NK-92 (cell line): Measurements from ENCODE around the gene RUNX1.

ENCODE experiments used
- DNase-seq: peaks from one replicate; lab custom pipeline; 2025; ENCODE audit not compliant: unreplicated experiment; lab: John Stamatoyannopoulos, UW

Gene RUNX1

DNA sequence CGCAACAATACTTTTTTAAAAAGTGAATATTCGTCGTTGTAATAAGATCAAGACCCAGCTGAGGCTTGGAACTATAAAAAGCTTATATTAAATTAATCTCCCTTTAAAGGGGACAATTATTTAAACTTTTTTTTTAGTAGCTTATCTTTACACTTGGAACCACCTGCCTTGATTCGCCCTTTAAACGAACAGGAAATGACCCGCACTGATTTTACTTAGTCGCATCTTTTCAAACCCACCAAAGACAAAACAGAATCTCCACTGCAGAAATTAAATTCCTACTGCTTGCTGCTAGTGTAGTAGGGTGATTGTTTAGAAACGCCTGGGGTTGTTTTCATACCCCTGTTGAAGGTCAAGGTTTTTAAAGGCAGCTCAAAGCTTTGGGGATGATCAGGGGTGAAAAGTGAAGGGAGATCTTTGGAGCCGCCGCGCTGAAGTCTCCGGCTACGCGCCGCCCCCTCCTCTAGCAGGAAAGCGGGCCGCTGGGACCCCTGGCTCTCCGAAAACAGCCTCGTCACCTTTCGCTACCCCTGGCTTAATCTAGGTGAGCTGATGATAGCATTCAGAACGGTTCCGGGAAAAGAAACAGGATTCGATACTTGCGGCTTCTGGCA, 163.4 kb downstream of the RUNX1 start:
- no peak for DNase-seq

DNA sequence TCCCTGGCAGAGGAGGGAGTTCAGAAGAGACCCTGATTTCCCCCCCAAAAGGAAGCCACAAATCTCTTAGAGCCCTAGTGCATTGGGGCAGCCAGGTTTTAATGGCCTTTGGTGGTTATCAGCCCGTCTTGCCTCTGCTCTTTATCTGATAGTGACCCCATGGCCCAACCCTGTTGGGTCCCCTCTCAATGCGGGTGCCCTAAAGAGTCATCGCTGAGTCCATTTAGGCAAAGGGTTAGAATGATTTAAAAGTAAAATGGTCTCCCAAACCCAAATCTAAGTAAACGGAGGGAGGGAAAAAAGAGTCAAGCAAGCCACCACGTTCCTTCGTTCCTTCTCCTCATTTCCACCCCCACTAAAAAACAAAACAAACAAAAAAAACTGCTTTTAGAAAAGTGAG, 164.0 kb downstream of the RUNX1 start:
- no peak for DNase-seq

GRCh38 chr21:34884346-34884929, 164.7 kb downstream of the RUNX1 start:
- no peak for DNase-seq

DNA sequence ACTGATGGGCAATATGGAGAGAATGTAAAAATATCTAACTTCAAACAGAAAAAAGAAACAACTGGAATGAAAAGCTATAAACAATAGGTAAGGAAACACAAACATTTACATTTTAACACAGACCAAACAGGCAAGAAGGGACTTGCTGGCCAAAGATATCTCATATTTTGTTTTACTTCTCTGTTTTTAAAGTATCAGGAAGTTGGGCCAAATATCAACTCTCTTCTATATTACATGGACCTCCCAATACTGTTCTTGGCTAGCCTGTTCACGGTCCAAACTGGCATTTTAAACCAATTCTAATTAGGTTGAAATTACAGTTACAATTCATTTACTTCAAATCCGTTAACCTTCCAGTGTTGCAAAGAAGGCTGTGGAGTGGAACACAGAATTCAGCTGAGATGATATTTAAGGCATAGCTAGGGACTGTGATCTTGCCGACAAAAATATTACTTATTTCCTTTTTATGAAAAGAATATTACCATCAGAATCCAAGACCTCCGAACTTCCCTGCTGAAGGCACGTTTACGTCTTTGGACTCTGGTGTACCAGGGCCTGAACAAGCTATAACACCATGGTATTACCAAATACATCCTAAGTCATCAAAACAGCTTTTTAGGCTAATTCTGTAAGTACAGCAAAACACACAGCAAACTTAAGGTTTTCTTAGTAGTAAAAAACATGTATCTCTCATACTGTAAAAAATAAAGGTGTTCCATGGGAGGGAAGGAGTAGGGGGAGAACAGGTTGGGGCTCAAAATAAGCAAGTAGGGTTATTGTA, 165.4 kb downstream of the RUNX1 start:
- DNase-seq, result no peak

GRCh38 chr21:34882719-34883131, 166.4 kb downstream of the RUNX1 start:
- DNase-seq, result no peak

- DNase-seq, result no peak
These were observed 167.2 kb downstream of the RUNX1 start for GRCh38 chr21:34881839-34882371.

DNA sequence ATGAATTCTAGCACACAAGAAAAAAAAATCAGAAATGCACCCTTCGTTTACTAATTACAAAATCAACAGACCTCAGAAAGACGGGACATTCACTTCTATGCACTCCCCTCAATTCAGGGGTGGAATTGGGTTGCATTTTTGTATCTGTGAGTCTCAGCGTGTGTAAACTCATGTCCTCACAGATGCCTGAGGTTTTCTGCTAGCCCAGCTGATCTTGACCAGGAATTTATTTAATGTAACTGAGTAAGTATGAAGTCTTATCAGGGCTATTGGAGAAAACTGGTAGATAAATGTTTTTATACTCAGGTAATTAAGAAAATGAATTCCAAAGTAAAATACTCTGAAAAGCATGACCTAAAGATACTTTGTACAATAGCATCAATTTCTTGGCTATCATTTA, 167.7 kb downstream of the RUNX1 start:
- DNase-seq, result no peak

GRCh38 chr21:34880401-34880800, 168.7 kb downstream of the RUNX1 start:
- DNase-seq, result no peak

GRCh38 chr21:34878940-34879339, 170.2 kb downstream of the RUNX1 start:
- no peak for DNase-seq

DNA sequence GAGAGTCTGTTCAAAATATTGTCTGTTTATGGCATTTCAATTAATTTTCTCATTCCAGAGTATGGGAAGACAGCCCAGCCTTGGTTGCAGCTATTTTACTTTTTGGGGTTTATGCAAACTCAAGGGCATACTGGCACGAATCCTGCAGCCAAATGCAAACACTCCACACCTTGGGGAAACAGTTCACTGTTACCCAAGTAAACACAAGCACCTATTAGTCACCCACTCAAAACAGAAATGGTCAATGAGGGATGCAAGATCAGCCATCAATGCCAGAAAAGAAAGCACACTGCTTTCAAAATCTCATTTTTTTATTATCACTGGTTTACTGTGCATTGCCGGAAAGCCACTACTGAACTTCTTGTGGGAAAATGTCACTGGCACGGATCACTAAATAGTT, 170.6 kb downstream of the RUNX1 start:
- no peak for DNase-seq

DNA sequence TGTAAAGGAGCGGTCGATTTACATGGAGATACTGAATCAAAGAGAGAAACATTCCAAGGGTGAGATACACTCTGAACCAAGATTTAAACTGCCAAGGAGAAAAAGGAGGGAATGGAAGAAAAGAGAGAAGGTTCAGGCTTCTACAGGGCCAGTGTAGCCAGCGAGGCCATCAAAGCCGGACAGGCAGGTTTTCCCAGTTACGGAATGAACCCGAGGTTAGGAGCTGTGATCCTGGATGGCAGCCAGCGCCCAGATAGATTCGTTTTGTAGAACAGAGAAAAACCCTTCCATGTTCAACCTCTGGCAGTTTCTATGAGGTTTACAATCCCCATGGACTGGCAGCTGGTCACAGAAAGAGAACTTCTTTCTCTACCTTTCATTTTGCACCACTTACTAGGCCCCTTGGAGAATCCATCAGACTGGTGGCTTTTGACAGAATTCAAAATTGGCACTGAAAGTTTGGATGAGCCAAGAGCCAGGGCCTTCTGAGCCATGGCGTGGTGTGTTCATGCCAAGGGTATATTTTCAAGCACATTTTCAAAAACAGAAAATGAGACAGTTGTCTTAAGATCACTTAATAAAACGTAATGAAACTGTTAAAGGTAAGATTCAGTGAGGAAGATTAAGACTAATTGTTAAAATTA, 171.5 kb downstream of the RUNX1 start:
- DNase-seq, result no peak

GRCh38 chr21:34875830-34876229, 173.3 kb downstream of the RUNX1 start:
- DNase-seq, result no peak

DNA sequence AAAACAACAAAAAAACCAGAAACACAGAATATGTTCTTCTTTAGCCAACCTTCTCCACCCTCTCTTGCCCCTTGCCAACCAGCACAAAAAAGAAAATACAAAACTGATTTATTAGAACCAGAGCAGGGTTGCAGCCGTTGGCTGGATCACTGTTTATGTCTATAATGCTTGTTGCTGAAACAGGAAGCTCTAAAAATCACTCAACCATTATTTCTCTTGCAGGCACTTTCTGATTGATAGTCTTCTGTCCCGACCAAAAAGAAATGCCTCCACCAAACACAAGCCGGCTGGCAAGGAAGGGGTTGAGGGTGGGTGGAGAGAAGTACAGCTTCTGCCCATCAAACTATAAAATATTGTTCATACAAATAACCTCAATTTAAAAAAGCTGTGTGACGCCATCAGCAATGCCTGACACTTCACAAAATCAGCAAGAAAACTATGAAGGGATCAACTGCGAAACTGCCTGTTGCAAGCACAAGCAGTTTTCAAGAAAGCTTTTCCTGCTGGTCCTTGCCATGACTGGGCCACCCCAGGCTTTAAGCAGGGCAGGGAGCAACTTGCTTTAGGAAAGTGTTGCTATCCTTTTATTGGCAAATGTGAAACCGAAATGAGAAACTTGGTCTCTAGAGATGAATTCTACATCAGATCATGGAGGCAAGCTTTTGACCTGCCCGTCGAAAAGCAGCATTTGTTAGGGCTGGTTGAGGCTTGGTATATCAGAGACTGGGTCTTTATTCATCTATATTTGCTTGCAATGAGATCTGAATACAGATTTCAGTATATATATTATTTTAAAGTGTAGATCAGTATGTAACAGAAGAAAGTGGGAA, 174.2 kb downstream of the RUNX1 start:
- DNase-seq, result no peak

DNA sequence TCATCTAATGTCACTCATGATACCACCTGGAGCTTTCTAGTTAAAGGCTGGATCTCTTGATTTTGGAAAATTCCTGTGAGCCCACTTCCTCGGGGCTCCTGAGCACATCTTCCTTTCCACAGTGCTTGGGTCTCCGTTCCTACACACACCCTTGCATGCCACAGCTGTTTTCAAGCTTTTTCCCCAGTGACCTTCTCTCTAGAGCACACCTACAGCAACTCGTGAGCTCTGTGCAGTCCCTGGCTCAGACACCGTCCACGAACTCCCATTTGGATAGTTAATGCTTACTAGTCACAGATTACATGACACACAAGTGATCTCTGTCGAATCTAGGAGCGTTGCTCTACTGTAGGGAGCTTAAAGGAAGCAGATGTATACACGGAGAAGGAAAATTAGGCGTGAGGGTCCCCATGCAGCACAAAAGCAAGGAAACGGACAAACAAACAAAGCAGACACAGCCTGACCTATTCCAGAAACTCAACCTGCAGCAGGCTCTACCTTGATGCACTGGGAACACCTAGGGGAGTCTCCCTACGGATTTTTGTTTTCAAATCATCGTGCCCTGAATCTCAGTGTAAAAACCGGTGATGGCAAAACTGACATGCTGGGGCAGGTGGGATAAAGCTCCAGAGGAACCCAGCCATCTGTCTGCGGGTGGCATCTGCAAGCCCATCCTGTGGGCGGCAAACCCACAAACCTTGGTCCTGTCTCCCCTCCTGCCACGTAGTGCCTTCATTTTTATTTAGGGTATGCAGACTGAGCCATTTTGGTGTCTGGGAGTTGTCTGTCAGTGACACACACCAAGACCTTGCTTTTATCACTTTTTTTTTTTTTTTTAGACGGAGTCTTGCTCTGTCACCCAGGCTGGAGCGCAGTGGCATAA, 177.8 kb downstream of the RUNX1 start:
- no peak for DNase-seq

DNA sequence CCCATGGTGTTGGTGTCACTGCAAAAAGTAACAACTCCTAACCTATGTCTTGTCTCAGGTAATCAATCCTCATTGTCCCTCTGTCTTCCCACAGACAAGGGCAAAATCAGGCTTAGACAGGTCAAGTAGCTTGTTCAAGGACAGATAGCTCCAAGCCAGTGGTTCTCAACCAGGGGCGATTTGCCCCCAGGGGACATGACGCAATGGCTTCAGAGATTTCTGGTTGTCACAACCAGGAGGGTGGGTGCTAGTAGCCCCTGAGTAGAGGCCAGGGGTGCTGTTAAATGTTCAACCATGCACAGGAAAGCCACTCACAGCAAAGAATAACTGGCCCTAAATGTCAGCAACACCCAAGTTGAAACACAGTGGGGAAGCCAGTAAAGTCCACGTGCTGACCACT, 178.9 kb downstream of the RUNX1 start:
- no peak for DNase-seq

DNA sequence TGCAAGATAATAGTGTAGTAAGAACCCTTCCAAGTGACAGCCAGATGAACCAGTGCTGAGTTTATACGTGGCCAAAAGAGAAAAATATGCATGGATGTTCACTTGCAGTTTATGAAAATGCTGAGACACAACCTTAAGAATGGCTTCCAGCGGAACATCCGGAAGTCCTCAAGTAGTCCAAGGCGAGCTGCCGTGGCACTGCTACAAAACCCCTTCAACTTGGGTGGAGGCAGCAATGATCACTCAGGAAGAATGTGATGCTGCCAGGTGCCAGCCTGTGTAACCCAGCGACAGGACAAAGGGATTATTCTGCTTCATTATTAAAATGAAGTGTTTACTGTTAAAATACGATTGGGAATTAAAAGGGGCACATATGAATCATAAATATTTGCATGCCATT, 179.6 kb downstream of the RUNX1 start:
- DNase-seq, result no peak

- DNase-seq, result no peak
These were observed 181.3 kb downstream of the RUNX1 start for GRCh38 chr21:34867785-34868184.

DNA sequence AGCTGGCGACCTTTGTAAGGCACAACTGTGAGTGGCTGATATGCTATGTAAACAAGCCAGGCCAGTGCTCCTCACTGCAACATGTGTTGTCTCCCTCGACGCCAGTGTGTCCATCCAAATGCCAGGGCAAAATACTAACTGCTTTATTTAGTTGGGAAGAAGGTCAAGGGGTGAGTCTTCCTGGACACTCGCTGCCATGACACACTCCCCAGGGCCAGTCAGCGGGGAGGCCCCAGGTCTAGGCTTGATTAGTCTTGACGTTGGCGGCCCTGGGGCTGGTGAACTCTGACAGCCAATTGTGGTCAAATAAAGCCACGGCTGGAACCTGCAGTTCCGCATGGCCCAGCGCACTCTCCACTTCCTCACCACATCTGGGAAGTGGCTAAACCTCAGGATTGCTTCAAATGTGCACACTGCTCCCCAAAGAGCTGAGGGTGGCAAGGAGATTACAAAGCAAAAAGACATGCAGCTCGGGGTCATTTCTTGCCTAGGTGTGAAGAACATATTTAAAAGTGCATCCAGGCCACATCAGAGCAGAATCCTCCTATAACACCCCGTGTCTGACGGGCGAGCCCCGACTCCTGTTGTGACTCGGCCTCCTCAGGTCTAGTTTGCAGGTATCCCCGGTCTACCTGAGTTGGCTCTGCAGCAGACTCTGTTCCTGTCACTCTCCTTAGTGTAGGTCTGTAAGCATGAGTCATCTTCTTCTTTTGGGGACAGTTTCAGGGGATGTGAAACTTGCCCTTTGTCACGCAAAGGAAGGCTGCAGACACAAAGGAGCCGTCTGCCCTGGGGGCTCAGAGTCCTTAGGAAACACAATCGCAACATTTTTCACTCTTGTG, 183.5 kb downstream of the RUNX1 start:
- DNase-seq, result no peak
